Retinal pigment epithelial cell (primary cell): Measurements from ENCODE around the gene INPP4B.
A peak's percentile ranks its signal among the peaks of the same experiment; 100 is the strongest.

Source experiments
- DNase-seq: peaks from one replicate; pipeline ENCODE4 v3.0.0-alpha.2; 2010; ENCODE audit warnings: low read depth
- H3K4me3 ChIP-seq: 2 replicates; pipeline ENCODE4 v1.5.1; 2011; ENCODE audit warnings: mild to moderate bottlenecking, low read length, control low read depth, moderate library complexity
- CTCF ChIP-seq: conservative IDR thresholded peaks from 2 replicates; pipeline ENCODE4 v1.5.1; 2011; ENCODE audit warnings: low read depth, low read length, control low read depth, inconsistent platforms

The INPP4B gene

DNA sequence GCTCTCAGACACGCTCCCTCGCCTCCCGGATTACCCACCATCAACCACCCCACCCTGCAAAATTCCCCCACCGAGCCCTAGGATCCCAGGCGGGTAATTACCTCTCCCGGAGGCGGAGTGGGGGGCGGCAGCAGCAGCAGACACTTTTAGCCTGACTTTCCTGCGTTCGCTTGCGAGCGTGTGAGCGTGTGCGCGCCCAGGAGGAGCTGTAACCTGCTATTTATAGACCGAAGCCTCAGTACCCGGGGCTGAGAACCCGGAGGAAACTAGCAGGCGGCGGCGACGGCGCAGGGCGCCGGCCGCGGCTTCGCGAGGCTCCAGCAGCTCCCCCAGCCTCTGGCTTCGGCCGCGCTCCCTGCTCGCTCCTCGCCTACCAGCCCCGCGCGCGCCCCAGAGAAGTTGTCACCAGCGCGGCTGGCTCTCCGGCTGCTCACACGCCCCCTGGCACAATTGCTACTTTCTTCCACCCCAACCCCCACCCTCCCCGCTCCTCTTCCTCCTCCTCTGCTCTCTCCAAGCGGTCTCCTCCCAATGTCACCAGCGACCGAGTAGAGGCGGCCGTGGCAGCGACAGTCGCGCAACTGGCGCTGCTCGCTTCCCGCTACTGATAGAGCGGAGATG lies at the start of gene INPP4B:
Gene INPP4B (minus strand): TSS at position 194 of the 621 bp plus-strand sequence.
- TF ChIP-seq CTCF: no peak
- DNase-seq: peak; percentile 41
- H3K4me3 ChIP-seq: peak within 1 kb of the TSS; percentile 82

GRCh38 chr4:142893012-142893411 lies 46.9 kb upstream of the INPP4B start:
- no peak for TF ChIP-seq CTCF
- no peak for DNase-seq
- no peak overlapping the region for H3K4me3 ChIP-seq

- TF ChIP-seq CTCF: no peak
- no peak overlapping the region for H3K4me3 ChIP-seq
- no peak for DNase-seq
These were observed 40.5 kb upstream of the INPP4B start for GRCh38 chr4:142886566-142886965.

- peak; percentile 53 for TF ChIP-seq CTCF
- H3K4me3 ChIP-seq: no peak overlapping the region
- no peak for DNase-seq
These were observed 37.1 kb upstream of the INPP4B start for GRCh38 chr4:142883040-142883832.

DNA sequence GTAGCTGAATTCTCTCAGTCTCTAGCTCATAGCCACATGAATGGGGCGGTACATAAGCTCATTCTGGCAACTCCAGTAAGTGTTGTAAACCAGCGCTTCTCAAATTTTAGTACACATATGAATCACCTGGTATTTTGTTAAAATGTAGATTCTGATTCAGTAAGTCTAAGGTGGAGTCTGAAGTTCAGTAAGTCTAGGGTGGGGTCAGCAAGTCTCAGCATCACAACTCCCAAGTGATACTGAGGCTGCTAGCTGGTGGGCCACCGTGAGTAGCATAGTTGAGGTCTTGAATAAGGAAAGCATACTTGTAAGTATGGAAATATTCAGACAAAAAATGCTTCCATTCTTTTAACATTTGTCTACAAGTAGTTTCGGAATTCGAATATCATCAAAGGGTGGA lies 36.1 kb upstream of the INPP4B start:
- DNase-seq: no peak
- TF ChIP-seq CTCF: no peak
- H3K4me3 ChIP-seq: no peak overlapping the region

DNA sequence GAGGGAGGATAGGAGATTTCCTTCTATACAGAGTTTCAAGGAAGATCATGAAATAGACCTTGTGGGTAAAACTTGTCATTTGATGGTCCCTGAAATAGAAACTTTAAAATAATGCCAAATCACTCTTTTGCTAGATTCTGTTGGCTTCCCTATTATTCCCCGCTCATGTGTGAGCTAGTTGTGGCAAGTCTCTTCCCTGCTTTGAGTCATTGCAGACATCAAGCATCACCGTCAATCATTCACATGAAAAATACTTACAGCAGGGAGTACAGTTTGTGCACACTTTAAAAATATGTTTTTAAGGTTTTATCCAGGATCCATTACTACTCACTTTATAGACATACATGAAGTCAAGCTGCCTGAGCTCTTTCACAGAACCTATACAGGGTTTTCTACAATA lies 35.2 kb upstream of the INPP4B start:
- DNase-seq: no peak
- no peak overlapping the region for H3K4me3 ChIP-seq
- no peak for TF ChIP-seq CTCF

GRCh38 chr4:142875117-142875516 lies 29.0 kb upstream of the INPP4B start:
- no peak overlapping the region for H3K4me3 ChIP-seq
- DNase-seq: no peak
- TF ChIP-seq CTCF: no peak
